HUES6 (cell line): ENCODE data around the gene FBXO41.

Experiments
- H3K27ac ChIP-seq: 2 replicates; pipeline ENCODE4 v1.7.0; 2013; ENCODE audit warnings: low read depth, mild to moderate bottlenecking, low read length, inconsistent platforms
- H3K27me3 ChIP-seq: 2 replicates; pipeline ENCODE4 v1.6.1; 2013; ENCODE audit warnings: low read length; ENCODE audit not compliant: control insufficient read depth, insufficient read depth
- H3K36me3 ChIP-seq: 2 replicates; pipeline ENCODE4 v1.6.1; 2013; ENCODE audit warnings: low read length; ENCODE audit not compliant: control insufficient read depth, insufficient read depth
- H3K4me1 ChIP-seq: 2 replicates; pipeline ENCODE4 v1.6.1; 2013; ENCODE audit warnings: low read length; ENCODE audit not compliant: control insufficient read depth, insufficient read depth
- H3K4me3 ChIP-seq: 2 replicates; pipeline ENCODE4 v1.5.1; 2013; ENCODE audit warnings: low read depth, low read length
- H3K9ac ChIP-seq: one replicate; pipeline ENCODE4 v1.6.1; 2013; ENCODE audit warnings: mild to moderate bottlenecking, low read length
- H3K9me3 ChIP-seq: 2 replicates; pipeline ENCODE4 v1.6.1; 2013; ENCODE audit warnings: low read depth, low read length; ENCODE audit not compliant: control insufficient read depth, insufficient read depth

FBXO41 gene, protein sequence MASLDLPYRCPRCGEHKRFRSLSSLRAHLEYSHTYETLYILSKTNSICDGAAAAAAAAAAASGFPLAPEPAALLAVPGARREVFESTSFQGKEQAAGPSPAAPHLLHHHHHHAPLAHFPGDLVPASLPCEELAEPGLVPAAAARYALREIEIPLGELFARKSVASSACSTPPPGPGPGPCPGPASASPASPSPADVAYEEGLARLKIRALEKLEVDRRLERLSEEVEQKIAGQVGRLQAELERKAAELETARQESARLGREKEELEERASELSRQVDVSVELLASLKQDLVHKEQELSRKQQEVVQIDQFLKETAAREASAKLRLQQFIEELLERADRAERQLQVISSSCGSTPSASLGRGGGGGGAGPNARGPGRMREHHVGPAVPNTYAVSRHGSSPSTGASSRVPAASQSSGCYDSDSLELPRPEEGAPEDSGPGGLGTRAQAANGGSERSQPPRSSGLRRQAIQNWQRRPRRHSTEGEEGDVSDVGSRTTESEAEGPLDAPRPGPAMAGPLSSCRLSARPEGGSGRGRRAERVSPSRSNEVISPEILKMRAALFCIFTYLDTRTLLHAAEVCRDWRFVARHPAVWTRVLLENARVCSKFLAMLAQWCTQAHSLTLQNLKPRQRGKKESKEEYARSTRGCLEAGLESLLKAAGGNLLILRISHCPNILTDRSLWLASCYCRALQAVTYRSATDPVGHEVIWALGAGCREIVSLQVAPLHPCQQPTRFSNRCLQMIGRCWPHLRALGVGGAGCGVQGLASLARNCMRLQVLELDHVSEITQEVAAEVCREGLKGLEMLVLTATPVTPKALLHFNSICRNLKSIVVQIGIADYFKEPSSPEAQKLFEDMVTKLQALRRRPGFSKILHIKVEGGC

DNA sequence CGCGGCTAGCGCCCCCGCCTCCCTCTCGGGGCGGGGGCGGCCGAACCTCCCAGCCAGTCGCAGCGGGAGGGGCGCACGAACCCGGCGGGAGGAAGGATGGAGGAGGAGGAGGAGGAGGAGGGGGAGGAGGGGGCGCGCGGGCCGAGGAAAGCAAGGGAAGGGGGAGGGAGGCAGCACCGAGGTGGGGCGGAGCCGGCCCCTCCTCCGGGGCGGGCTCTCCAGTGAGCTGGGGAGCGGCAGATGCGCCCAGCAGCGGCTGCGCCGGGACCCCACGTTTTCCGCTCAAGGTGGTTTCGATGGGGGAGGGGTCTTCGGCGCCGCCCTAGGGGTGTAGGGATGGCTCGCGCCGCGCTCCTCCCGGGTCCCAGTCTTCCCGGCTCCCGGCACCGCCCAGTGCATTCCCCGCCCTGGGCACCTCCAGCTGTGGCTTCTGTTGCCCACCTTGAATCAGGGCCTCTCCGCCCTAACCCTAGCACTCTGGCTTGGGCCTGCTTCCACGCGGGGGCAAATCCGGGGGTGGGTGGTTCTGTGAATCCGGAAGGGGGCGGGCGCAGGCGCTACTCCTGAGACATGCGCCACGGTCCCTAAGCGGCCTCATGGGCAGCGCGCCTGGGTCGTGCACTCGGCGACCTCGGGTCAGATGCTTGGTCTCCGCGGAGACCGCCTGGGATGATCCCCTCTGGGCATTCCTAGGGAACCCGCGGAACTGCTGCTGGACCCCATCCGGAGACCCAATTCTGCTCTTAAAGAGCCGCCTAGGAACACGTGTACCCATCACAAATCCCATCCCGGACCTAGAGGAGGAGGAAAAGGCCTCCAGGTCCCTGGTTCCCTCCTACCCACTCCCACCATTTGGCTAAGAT, at the start of gene FBXO41:
FBXO41 (minus strand) TSS at position 183 of the 863 bp plus-strand sequence. CDS start 14,848 bp downstream, outside the sequence.
- Histone ChIP-seq H3K9ac (peak within 1 kb of the TSS; percentile 30), H3K4me3 (peak within 1 kb of the TSS; percentile 65), H3K36me3 (no peaks in the 10 kb centered on the region), H3K27ac (no peak within 1 kb of the TSS), H3K4me1 (peaks cover 6% of the 10 kb centered on the region), H3K9me3 (no peaks in the 10 kb centered on the region), H3K27me3 (peaks cover 66% of the 10 kb centered on the region)

DNA sequence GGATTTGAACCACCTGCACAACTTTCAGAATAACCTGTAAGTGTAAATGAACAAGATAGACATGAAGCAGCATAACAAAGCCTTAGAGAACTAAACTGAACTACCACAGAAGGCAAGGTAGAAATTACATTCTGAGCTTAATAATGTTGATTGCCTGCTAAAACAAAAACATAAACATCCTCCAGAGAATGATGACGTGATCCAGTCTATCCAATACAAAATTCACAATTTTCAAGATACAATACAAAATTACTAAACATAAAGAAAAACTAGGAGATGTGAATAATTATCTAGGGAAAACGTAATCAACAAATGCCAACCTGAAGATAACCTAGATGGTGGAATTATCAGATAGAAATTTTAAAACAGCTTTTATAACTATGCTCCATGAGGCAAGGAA, 49.8 kb upstream of the FBXO41 start:
- Histone ChIP-seq H3K4me3 (no peak overlapping the region), H3K4me1 (no peaks in the 10 kb centered on the region), H3K36me3 (no peaks in the 10 kb centered on the region), H3K9ac (no peak overlapping the region), H3K27me3 (0 out of 2 replicates have a peak, but pooled peaks cover 2% of the 10 kb centered on the region), H3K27ac (no peak overlapping the region), H3K9me3 (no peaks in the 10 kb centered on the region)

DNA sequence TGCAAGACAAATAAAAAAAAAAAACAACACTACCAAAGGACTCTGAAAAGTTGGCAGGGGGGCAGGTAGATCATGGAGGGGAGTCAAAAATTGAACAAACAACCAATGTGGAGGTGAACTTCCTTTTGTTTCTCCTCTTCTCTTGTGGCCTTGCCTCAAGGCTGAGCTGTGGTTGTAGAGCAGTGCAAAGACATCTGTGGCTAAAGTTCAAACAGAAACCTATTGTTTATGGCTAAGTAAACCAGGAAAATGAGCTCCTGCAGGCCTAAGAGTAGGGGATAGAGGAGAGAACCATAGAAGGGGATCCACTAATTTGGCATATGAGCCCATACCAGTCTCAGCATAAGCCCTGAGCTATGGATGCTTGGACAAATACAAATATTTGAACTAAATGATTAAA, 49.3 kb upstream of the FBXO41 start:
- H3K9me3 ChIP-seq = no peaks in the 10 kb centered on the region
- no peaks in the 10 kb centered on the region for H3K36me3 ChIP-seq
- no peak overlapping the region for H3K4me3 ChIP-seq
- H3K27ac ChIP-seq = no peak overlapping the region
- H3K4me1 ChIP-seq = no peaks in the 10 kb centered on the region
- H3K9ac ChIP-seq = no peak overlapping the region
- H3K27me3 ChIP-seq = 0 out of 2 replicates have a peak, but pooled peaks cover 2% of the 10 kb centered on the region

DNA sequence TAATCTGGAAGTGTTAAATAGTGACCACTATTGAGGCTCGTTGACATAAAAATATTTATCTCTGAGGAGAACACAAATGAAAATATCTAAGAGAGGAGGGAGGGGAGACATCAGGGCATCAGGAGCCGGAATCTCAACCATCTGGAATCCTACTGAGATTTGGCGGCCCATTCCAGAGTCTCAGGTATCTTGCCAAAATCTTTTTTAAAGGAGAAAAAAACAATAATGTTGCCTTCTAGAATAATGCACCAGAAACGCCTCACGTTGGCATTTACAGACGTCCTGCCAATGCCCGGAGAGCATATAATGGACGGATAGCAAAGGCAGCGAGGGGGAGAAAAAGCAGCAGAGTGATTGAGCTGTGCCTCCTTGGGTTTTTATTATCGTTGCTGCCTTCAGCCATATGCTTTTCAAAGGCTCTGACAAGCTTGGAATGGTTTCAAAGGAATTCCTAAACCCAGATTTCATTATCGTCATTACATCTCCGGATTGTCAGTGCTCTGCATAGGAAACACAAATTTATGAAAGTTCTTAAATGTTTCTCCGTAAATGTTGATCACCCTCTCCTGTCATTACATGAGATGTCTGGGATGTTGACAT, 39.9 kb upstream of the FBXO41 start:
- Histone ChIP-seq H3K36me3 (no peaks in the 10 kb centered on the region), H3K4me3 (no peak overlapping the region)

DNA sequence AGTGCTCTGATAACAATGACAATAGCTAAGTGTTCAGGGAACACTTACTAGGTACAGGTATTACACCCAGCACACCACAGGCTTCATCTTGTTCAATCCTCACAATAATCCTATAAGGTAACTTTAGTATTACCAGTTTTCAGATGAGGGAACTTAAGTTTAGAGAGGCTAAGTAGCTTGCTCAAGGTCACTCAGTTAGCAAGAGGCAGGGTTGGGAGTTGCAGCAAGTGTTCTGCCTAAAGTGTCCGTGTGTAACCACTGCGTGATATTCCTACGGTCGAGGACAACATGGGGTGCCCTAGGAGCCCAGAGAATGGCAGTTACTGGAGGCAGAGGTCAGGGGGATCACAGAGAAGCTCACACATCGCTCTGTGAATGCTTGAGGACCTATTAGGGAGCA, 39.3 kb upstream of the FBXO41 start:
- H3K27me3 ChIP-seq = peaks cover 36% of the 10 kb centered on the region
- H3K9me3 ChIP-seq = no peaks in the 10 kb centered on the region
- H3K9ac ChIP-seq = no peak overlapping the region

More for the DNA sequence above, 39.9 kb upstream of the FBXO41 start:
- Histone ChIP-seq H3K9me3 (no peaks in the 10 kb centered on the region), H3K9ac (no peak overlapping the region), H3K27ac (no peak overlapping the region), H3K27me3 (peaks cover 36% of the 10 kb centered on the region), H3K4me1 (0 out of 2 replicates have a peak, but pooled peaks cover 2% of the 10 kb centered on the region)

DNA sequence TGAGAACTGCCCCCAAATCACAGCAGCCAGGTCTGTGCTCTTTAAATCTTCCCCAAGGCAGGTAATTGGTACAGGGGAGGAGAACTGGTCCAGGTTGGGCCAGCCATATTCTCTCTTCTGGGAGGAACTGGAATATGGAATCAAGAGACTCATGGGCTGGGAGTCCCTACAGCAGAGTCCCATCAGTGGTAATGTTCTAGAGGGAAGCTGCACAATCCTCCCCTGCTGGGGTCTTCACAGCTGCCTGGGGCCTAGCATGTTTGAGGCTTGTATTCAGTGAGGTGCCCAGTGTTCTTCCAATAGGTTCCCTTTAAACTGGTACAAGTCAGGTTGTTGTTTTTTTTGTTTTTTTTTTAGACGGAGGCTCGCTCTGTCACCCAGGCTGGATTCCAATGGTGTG, 30.2 kb upstream of the FBXO41 start:
- Histone ChIP-seq H3K27me3 (peaks cover 27% of the 10 kb centered on the region), H3K36me3 (no peaks in the 10 kb centered on the region), H3K4me3 (no peak overlapping the region), H3K9me3 (no peaks in the 10 kb centered on the region), H3K4me1 (no peaks in the 10 kb centered on the region), H3K9ac (no peak overlapping the region), H3K27ac (no peak overlapping the region)

More for the DNA sequence above, 39.3 kb upstream of the FBXO41 start:
- 0 out of 2 replicates have a peak, but pooled peaks cover 2% of the 10 kb centered on the region for H3K4me1 ChIP-seq
- no peak overlapping the region for H3K27ac ChIP-seq
- H3K4me3 ChIP-seq = no peak overlapping the region
- H3K36me3 ChIP-seq = no peaks in the 10 kb centered on the region

DNA sequence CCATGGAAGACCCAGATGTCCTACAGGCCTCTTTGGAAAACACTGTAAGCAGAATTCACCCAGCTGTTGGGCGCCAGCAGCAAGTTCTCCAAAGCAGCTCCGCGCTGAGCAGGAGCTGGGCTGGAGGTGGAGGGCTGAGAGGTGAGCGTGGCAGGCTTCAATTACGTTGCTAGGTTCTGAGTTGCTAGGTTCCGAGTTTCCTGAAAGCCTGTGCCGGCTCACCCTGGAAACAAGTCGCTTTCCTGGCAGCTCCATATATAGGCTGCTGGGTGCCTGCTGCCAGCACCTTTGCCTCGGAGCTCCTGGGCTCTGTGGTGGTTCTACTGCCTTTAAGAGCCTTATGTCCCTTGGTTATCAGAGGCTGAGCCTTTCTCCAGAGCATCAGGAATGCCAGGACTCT, 23.4 kb upstream of the FBXO41 start:
- H3K4me1 ChIP-seq = no peaks in the 10 kb centered on the region
- no peak overlapping the region for H3K4me3 ChIP-seq
- no peak overlapping the region for H3K9ac ChIP-seq
- H3K36me3 ChIP-seq = no peaks in the 10 kb centered on the region
- no peak overlapping the region for H3K27ac ChIP-seq
- H3K27me3 ChIP-seq = peaks cover 18% of the 10 kb centered on the region; the same call in 1 of the 2 replicates
- no peaks in the 10 kb centered on the region for H3K9me3 ChIP-seq

DNA sequence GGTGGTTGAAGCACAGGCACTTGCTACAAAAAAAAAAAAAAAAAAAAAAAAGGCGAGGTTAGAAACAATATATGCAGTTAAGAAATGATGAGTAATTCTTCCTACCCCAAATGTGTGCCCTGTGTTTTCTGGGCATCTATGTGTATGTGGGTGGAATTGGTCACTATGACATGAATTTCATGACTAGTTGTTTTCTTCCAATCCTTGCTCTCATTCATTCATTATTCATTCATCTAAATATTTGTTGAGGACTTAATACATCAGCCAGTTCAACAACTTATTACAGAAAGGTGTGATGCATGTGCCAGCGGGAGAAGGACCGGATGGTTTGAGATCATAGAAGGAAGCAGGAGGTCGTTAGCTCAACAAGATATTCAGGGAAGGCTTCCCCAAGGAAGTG, 17.4 kb upstream of the FBXO41 start:
- no peaks in the 10 kb centered on the region for H3K4me1 ChIP-seq
- no peaks in the 10 kb centered on the region for H3K9me3 ChIP-seq
- no peak overlapping the region for H3K9ac ChIP-seq
- H3K36me3 ChIP-seq = no peaks in the 10 kb centered on the region
- no peak overlapping the region for H3K27ac ChIP-seq
- H3K27me3 ChIP-seq = peaks cover 50% of the 10 kb centered on the region
- no peak overlapping the region for H3K4me3 ChIP-seq

DNA sequence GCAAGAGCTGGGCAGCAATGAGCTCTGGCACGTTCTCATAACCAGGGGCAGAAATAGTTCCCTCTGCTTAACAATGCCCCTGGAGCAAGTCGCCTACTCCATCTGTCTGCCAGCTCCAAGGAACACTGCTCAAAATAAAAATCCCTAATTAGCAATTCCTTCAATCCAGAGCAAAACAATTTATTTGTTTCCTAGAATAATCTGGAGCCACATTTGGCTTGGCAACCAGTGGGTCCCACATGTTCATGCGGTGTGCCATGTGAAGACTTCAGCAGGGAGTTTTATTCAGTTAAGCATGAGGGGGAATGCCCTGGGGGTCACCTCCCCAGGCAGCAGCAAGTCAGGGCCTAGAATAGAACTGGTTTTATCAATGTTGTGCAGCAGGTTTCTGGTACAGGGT, 16.6 kb upstream of the FBXO41 start:
- Histone ChIP-seq H3K27me3 (peaks cover 57% of the 10 kb centered on the region), H3K27ac (no peak overlapping the region), H3K36me3 (no peaks in the 10 kb centered on the region), H3K4me1 (no peaks in the 10 kb centered on the region), H3K9ac (no peak overlapping the region), H3K4me3 (no peak overlapping the region), H3K9me3 (no peaks in the 10 kb centered on the region)

DNA sequence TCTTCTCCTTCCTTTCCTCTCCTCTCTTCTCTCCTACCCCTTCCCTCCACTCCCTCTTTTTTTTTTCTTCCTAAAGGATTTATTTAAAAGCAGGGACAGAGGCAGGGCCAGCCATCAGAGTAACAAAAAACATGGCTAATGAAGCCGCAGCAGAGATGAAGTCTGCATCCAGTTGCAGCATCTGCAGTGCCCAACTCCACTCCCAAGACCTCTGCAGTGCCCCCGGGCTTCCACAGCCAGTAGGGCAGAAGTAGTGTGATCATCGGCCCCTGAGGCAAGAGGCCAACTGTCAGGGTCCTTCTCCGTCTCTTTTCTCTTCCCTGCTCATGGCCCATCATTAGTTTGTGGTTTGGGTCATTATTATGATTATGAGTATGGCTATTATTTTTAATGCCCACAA, 13.3 kb upstream of the FBXO41 start:
- Histone ChIP-seq H3K9me3 (no peaks in the 10 kb centered on the region), H3K36me3 (no peaks in the 10 kb centered on the region), H3K27me3 (peaks cover 83% of the 10 kb centered on the region), H3K4me3 (no peak overlapping the region), H3K4me1 (peaks cover 4% of the 10 kb centered on the region), H3K27ac (no peak overlapping the region), H3K9ac (no peak overlapping the region)
